ENCODE data around the gene KIRREL1. TPM values are rescaled to one million over a fixed set of nuclear protein-coding genes. Genes with fewer than 3 reads are reported as not detected.

Gene KIRREL1
- total RNA-seq, 1 experiment from 2014 or later, result 22.2 TPM

GRCh38 chr1:158077411-158078256 lies 84.2 kb downstream of the KIRREL1 start:
- no peak for DNase-seq (ENCODE audit: low read depth, low spot score)
- in situ Hi-C loops (cut with HindIII; ENCODE audit: low pct_unique_long_range_greater_than_20kb, low sequenced_read_pairs), result no loop called here

DNA sequence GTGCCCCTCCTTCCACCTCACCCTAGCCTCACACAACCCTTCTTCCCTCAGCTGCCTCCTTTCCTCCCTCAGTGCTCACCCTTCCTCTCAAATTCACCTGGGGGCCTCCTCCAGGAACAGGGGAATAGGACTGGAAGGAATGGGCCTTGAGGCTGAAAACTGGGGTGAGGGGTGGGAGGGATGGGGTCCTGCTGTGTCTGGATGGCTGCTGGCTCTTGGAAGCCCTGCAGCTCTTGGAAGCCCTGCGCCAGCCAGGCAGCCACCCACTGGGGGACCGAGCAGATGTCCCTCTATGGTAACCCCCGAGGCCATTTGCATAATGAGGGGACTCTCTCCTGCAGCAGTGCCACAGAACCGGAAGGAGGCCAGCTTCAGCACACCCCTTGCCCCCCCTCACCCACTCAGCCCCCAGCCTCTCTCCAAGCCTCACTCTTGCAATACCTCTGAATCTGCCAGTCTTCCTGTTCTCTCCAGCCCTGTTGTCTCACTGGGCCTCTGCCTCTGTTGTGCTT lies 85.2 kb downstream of the KIRREL1 start:
- in situ Hi-C loops (cut with HindIII; ENCODE audit: low pct_unique_long_range_greater_than_20kb, low sequenced_read_pairs), result no loop called here
- DNase-seq (ENCODE audit: low read depth, low spot score), result no peak

GRCh38 chr1:158080066-158080465 lies 86.6 kb downstream of the KIRREL1 start:
- in situ Hi-C loops (cut with HindIII; ENCODE audit: low pct_unique_long_range_greater_than_20kb, low sequenced_read_pairs), result no loop called here
- DNase-seq (ENCODE audit: low read depth, low spot score), result no peak

GRCh38 chr1:158084336-158084735 lies 90.9 kb downstream of the KIRREL1 start:
- in situ Hi-C loops (cut with HindIII; ENCODE audit: low pct_unique_long_range_greater_than_20kb, low sequenced_read_pairs), result no loop called here
- DNase-seq (ENCODE audit: low read depth, low spot score), result no peak

DNA sequence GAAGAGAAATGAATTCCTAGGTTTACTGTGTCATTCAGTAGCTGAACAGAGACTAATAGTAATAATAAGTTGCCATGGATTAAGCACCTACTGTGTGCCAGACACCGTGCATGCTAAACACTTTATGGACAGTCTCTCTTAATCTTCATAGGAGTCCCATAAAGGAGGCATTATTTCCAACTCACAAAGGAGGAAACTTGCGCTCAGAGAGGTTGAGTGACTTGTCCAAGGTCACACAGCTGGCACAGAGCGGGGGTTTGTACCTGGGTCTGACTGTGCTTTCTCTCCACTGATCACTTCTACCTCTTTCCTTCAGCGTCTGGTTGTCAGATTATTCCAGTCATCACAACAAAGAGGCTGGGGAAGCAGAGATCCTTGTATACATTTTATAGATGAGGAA lies 91.3 kb downstream of the KIRREL1 start:
- DNase-seq (ENCODE audit: low read depth, low spot score), result no peak
- in situ Hi-C loops (cut with HindIII; ENCODE audit: low pct_unique_long_range_greater_than_20kb, low sequenced_read_pairs), result no loop called here

- in situ Hi-C loops (cut with HindIII; ENCODE audit: low pct_unique_long_range_greater_than_20kb, low sequenced_read_pairs), result no loop called here
- peak; percentile 88 for DNase-seq (ENCODE audit: low read depth, low spot score)
Measured at GRCh38 chr1:158087320-158087927, 94.0 kb downstream of the KIRREL1 start.

DNA sequence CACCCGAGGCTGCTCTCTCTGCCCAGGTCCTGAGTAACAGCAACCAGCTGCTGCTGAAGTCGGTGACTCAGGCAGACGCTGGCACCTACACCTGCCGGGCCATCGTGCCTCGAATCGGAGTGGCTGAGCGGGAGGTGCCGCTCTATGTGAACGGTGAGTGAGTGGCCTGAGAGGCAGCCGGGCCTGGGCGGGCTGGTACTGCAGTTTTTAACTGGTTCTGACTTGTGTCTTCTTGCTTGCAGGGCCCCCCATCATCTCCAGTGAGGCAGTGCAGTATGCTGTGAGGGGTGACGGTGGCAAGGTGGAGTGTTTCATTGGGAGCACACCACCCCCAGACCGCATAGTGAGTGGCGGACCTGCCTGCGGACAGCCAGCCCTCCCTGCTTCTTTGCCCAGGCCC lies 96.0 kb downstream of the KIRREL1 start:
- no peak for DNase-seq (ENCODE audit: low read depth, low spot score)

GRCh38 chr1:158089925-158090637 lies 96.6 kb downstream of the KIRREL1 start:
- no peak for DNase-seq (ENCODE audit: low read depth, low spot score)
- in situ Hi-C loops (cut with HindIII; ENCODE audit: low pct_unique_long_range_greater_than_20kb, low sequenced_read_pairs), result no loop called here

More for the DNA sequence above, 96.0 kb downstream of the KIRREL1 start:
- in situ Hi-C loops (cut with HindIII; ENCODE audit: low pct_unique_long_range_greater_than_20kb, low sequenced_read_pairs), result no loop called here

GRCh38 chr1:158093376-158093775 lies 99.9 kb downstream of the KIRREL1 start:
- DNase-seq (ENCODE audit: low read depth, low spot score), result no peak
- in situ Hi-C loops (cut with HindIII; ENCODE audit: low pct_unique_long_range_greater_than_20kb, low sequenced_read_pairs), result no loop called here

DNA sequence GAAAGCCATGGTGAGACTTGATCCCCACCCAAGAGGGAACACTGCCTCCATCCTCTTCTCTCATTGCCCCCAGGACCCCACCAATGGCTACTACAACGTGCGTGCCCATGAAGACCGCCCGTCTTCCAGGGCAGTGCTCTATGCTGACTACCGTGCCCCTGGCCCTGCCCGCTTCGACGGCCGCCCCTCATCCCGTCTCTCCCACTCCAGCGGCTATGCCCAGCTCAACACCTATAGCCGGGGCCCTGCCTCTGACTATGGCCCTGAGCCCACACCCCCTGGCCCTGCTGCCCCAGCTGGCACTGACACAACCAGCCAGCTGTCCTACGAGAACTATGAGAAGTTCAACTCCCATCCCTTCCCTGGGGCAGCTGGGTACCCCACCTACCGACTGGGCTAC lies 101.1 kb downstream of the KIRREL1 start:
- in situ Hi-C loops (cut with HindIII; ENCODE audit: low pct_unique_long_range_greater_than_20kb, low sequenced_read_pairs), result no loop called here
- DNase-seq (ENCODE audit: low read depth, low spot score), result no peak

GRCh38 chr1:158095737-158096335 lies 102.4 kb downstream of the KIRREL1 start:
- in situ Hi-C loops (cut with HindIII; ENCODE audit: low pct_unique_long_range_greater_than_20kb, low sequenced_read_pairs), result no loop called here
- DNase-seq (ENCODE audit: low read depth, low spot score), result peak; percentile 75

DNA sequence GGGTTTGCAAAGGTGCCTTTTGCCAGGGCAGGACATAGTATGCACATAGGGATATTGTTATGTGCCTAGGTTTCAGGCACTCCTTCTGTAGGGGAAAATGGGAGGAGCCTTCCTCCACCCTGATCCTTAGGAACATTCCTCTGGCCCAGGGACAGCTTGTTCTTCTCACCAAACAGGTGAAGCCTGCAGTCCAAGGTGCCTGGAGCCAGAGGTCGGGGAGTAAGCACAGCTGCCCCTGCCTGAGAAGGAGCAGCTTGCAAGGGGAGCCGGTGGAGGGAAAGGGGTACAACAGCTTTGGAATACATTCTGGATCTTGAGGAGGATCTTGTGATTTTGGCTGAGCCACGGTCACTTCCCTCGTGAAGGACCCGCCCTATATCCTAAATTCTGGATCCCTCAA lies 104.8 kb downstream of the KIRREL1 start:
- in situ Hi-C loops (cut with HindIII; ENCODE audit: low pct_unique_long_range_greater_than_20kb, low sequenced_read_pairs), result no loop called here
- DNase-seq (ENCODE audit: low read depth, low spot score), result no peak

DNA sequence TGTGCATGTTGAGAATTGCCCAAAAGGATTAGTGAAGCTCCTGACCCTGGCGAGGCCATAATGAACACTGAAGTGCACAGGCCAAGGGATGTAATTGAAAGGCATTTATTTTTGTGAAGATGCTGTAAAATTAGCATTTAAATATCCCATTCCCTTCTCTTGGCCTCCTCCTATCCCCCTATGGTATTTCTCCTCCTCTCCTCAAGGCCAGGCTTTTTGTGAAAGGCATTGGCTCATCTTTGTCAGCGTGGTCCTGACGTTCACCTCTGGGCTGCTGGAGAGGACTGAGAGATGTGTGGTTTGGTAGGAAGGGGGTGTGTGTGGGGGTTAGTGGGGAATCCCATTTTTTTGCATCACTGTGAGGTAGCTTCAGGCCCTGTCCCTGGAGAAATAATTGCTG lies 105.7 kb downstream of the KIRREL1 start:
- in situ Hi-C loops (cut with HindIII; ENCODE audit: low pct_unique_long_range_greater_than_20kb, low sequenced_read_pairs), result no loop called here
- no peak for DNase-seq (ENCODE audit: low read depth, low spot score)

DNA sequence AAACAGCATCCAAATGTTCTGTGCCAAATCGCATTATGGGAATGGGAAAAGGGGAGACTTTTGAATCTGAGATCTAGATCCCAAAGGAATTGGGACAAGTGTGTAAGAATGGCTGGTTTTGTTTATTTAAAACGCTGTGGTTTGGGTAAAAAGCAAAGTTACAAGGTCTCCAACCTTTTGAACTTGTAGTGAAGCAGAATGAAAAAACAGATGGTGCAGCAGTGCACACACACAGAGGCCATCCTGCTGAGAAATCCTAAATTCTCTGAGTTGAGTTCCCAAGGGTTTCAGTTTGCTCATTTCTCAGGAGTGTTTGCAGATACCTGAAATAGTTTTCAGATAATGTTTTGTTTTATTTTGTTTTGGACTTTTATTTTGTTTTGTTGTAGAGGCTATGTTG lies 107.1 kb downstream of the KIRREL1 start:
- DNase-seq (ENCODE audit: low read depth, low spot score), result no peak
- in situ Hi-C loops (cut with HindIII; ENCODE audit: low pct_unique_long_range_greater_than_20kb, low sequenced_read_pairs), result no loop called here

- in situ Hi-C loops (cut with HindIII; ENCODE audit: low pct_unique_long_range_greater_than_20kb, low sequenced_read_pairs), result no loop called here
- DNase-seq (ENCODE audit: low read depth, low spot score), result no peak
Measured at GRCh38 chr1:158101455-158101854, 108.0 kb downstream of the KIRREL1 start.

DNA sequence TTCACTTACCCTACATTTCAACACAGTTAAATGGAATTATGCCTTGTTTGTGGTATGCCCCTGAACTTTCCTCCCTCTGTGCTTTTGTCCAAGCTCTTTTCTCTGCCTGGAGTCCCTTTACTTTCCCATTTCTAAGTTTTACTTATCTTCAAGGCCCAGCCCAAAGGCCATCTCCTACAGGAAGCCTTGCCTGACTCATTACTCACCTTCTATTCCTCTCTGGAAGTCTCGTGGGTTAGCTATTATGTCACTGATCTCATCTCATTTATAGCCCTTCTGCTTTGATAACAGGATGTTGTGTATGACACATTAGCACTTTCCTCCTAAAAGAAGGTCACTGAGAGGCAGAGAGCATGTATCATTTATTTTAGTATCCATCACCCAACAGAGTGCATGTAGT lies 108.5 kb downstream of the KIRREL1 start:
- DNase-seq (ENCODE audit: low read depth, low spot score), result peak; percentile 49
- in situ Hi-C loops (cut with HindIII; ENCODE audit: low pct_unique_long_range_greater_than_20kb, low sequenced_read_pairs), result no loop called here

DNA sequence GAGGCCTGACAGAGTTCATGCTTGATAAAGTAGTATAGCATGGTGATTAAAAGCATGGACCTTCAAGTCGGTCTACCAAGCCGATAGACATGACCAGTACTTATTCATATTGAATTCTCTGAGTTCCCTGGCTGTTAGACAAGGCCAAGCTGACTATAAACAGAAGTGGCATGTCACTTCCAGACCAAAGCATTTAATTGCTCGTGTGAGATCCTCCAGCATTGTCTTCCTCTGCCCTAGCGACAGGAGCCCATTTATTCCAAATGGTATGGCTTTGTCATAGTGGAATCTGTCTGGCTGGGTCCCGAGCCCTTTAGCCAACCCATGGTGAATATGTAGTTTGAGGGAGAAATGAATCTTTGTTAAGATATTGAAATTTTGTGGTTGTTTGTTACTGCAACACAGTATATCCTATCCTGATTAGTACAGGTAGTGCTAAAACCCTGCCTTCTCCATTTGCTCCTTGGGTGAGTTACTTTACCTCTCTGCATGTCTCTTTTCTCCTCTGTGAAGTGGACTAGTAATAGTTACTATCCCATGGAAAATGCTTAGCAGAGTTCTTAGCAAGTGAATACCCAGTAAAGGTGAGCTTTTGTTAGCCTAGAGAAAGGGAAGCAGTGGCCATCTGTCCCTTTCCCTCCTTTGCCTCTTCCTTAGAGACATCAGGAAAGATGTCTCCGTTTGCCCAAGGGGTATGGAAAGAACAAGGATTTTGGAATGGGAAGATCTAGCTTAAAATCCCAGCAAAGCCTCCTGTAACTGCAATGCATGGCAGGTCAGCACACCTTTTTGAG lies 109.6 kb downstream of the KIRREL1 start:
- in situ Hi-C loops (cut with HindIII; ENCODE audit: low pct_unique_long_range_greater_than_20kb, low sequenced_read_pairs), result no loop called here
- DNase-seq (ENCODE audit: low read depth, low spot score), result no peak

Data from SK-MEL-5 (cell line).